Left renal cortex interstitium (tissue), 4 donors: ENCODE measurements around the gene TCEAL7. TPM values are rescaled to one million over a fixed set of nuclear protein-coding genes. Genes with fewer than 3 reads are reported as not detected.
"Not testable (repeated sequence)": the region's sequence is repeated elsewhere in the genome, so short reads cannot be mapped to it uniquely, and the experiment has no call there.

Source experiments
- DNase-seq, 4 donors: peaks; one replicate each; pipeline ENCODE4 v3.0.0-alpha.2; 2013; ENCODE audit warnings: low read depth in 4 of 4, low spot score in 2 of 4, missing footprints in 1 of 4
- polyA plus RNA-seq, 4 donors: library from polyadenylated mRNA; unstranded; fragments of 120-200 nt; gene quantifications; one replicate each; pipeline ENCODE4 v1.2.1, GENCODE V29; 2013; ENCODE audit not compliant: insufficient read length in 4 of 4

TCEAL7 gene
- 10 to 100 TPM; 30.6 to 49.6 (median 38.2) TPM for polyA plus RNA-seq

GRCh38 chrX:103329991-103330390 is at the start of gene TCEAL7:
TSS of gene TCEAL7 (plus strand) at chrX:103330239. CDS start at chrX:103331404, 1,165 bp downstream.
- DNase-seq = no peak

GRCh38 chrX:103293118-103293517 is 36.9 kb upstream of the TCEAL7 start:
- no peak for DNase-seq

- no peak for DNase-seq
Measured at GRCh38 chrX:103304705-103305104, 25.3 kb upstream of the TCEAL7 start.

- DNase-seq = not testable (repeated sequence)
Measured at GRCh38 chrX:103305666-103306065, 24.4 kb upstream of the TCEAL7 start.

DNA sequence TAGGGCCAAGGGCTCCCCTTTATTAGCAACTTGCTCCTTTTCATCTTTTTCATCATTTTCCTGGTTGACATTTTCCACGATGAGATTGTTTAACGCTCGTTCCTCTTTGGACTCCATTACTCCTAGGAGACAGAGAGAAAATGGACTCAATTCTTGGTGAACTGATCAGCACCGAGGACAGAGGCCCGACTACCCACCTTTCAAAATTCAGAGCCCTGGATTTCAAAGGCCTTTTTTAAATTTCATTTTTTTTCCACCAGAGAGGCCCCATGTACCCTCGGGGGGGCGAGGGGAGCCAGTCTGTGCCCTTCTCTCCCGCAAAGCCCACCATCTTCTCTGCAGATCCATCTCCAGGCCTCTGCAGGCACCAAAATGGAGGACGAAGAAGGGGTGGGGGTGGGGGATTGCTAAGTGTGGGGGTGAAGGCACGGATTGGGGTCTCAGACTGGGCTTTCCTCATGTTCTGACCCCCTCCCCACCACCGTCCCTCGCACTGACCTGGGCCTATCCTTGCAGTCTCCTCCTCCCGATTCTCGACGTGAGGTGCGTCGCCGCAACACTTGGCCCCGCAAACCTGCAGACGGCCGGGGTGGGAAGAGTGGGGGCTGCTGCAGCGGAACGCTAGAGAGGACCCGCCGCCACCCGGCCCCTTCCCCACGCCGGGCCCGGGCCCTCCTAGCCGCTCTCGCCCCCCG is 20.0 kb upstream of the TCEAL7 start:
- no peak for DNase-seq

DNA sequence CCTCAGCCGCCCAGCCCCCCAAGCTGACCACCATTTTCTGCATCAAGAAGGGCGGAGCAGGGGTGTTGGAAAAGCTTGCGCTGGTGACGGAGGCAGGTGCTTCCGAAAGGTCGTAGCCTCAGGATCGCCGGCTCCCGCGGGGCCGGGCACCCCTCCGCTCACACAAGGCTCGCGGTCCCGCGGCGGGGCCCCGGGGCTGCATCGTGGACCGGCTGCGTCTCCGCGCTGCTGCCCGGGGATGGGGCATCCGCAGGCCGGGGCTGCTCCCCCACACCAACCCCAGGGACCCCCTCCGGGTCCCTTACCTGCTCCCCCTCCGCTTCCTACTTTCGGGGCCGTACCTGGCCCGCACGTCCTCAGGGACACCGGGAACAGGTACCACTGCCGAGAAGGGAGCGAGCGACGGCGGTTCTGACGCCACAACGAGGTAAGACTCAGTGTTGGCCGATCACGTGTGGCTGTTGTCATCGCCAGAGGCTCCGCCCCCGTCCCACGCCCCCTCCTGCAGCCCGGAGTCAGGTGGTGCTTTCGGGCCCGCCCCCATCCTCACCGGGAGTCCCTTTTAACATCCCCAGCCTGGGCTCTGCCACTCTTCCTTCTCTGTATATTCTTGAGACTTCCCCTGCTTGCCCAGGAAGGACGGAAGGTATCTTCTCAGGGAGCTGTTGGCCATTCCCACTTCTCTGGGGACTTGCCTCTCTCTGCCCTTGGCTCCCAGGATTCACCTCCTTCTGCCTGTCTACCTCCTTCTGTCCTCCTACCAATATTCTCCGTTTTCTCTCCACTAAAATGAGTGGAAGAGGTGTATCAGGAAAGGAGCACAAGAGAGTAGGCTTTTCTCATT is 19.3 kb upstream of the TCEAL7 start, which contains the start of gene BEX2:
BEX2 (minus strand) TSS at position 436 of the 844 bp plus-strand sequence. CDS start 1,014 bp downstream, outside the sequence.
- peak in 1 of 4 donors; percentile 52 for DNase-seq

DNA sequence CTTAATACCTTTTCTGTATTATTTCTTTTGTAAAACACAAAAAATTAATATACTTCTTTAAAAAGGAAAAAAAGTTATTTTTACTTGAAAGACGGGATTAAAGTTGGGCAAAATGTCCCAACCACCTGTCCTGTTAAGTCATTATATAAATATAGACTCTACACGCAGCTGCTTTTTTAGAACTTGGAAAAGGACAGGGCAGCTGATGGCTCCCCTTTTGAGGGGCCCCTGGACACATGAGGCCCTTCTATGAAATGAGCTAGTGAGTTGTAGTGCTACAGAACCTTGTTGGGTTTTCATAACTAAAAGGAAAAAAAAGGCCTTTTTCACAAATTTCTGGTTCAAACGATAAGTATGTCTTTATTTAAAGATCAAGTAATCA is 18.6 kb upstream of the TCEAL7 start:
- DNase-seq = no peak

- DNase-seq = peak in 1 of 4 donors; percentile 53
Measured at GRCh38 chrX:103330681-103331288, 746 bp downstream of the TCEAL7 start.

DNA sequence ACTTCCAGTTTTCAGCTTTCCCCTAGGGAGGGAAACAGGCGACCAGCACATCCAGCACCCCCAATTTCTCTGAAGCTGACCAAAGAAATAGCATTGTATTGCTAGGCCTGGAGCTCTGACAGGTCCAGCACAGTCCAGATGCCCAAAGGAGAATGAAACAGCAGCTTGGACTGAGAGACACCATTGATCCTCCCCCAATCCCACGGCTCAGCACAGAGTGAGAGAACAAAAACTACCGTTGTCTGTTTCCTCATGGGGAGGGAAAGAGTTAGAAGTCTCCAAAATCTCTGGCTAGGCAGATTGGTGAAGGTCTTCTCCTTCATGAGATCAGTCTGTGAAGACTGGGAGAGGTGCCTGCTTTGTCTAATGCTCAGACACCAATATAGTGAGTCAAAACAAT is 8.6 kb downstream of the TCEAL7 start:
- no peak for DNase-seq

DNA sequence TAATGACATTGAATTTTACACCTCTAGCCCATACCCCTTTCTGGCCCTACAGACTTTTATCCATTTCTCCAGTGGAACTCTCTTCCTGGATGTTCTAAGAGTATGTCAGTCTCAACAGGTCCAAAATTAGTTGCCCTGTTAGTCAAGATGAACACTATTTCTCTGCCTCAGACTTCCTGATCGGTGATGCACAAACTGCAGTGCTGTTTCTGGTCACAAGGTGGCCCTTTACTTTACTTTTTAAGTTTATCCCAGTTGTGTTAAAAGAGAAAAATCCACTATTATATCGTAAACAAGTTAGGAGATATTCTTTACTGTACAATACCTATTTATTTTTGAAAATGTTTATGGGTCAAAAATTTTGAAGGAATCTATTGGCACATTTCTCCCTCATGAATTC is 13.1 kb downstream of the TCEAL7 start:
- DNase-seq = no peak

DNA sequence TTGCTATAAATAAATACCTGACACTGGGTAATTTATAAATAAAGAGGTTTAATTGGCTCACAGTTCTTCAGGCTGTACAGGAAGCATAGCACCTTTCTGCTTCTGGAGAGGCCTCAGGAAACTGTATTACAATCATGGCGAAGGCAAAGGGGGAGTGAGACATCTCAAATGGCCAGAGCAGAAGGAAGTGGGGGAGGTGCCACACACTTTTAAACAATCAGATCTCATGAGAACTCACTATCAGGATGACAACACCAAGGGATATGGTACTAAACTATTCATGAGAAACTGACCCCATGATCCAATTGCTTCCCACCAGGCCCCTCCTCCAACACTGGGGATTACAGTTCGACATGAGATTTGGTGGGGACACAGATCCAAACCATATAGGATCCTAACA is 14.6 kb downstream of the TCEAL7 start:
- DNase-seq = no peak

DNA sequence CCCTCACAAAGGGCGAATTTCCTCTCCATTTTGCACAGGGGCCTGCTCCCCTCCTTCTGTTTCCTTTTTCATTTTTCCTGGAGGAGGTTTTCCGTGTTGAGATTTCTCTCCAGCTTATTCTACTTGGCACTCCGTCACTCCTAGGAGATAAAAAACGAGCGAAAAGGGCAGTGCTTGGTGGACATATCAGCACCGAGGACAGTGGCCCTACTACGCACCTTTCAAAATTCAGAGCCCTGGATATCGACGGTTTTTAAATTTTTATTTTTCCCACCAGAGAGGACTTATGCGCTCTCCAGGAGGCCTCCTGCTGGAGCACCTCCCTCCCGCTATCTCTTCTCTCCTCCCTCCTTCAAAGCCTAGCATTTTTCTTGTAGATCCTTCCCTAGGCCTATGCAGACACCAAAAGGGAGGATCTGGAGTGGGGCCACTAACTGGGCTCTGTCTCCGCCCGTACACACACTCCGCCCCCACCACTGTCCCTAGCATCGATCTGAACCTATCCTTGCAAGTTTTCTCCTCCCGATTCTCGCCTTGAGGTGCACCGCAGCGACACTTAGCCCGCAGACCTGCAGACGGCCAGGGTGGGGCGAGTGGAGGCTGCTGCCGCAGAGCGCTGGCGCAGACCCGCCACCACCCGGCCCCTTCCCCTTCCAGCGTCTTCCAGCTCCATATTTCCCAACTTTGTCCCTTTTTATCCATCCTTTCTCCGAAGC is 17.8 kb downstream of the TCEAL7 start:
- DNase-seq = no peak

GRCh38 chrX:103356130-103356798 is 26.2 kb downstream of the TCEAL7 start, which contains the start of gene TCEAL9:
TSS of gene TCEAL9 (plus strand) at chrX:103356506. CDS start at chrX:103357685, 1,179 bp downstream.
- peak in 3 of 4 donors; percentile 58 to 80 (median 58) for DNase-seq

DNA sequence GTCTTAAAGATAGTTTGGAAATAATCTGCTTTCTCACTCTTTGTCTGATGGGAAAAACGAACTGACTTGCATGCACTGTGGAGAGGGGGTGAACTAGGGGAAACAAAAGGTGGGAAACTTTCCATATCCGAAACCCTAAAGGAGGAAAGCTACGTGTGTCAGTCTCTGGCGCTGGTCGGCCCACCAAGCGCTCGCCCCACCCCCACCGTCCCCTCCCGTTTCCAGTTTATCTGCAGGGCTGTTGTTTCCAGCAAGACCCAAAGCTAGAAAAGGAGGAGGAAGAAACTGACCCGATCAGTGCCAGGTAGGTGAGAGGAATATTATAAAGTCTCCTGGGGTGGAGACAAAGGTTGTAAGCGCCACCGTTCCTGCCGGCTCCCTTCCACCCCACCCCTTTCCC is 26.8 kb downstream of the TCEAL7 start:
- DNase-seq = peak in 1 of 4 donors; percentile 29

GRCh38 chrX:103357871-103358270 is 27.8 kb downstream of the TCEAL7 start:
- no peak for DNase-seq

- DNase-seq = not testable (repeated sequence)
Measured at GRCh38 chrX:103359605-103360004, 29.6 kb downstream of the TCEAL7 start.

- no peak for DNase-seq
Measured at GRCh38 chrX:103360092-103360491, 30.1 kb downstream of the TCEAL7 start.

DNA sequence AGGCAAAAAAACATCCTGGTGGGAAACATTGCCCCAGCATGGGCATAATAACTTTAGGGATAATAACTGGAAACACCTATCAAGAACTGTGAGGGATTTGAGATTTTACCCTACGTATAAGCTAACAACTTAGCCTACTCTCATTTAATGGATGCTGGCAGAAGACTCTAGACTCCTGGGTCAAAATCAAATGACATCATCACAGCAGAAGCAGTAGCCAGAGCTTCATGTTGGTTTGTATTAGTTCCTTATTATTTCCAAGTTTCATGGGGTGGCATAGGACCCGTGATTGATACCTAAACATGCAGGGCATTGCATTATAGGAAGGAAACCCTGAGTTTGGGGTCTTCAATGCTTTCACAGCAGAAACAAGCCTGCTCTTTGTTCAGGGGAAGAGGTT is 30.9 kb downstream of the TCEAL7 start:
- DNase-seq = no peak

- no peak for DNase-seq
Measured at GRCh38 chrX:103361798-103362197, 31.8 kb downstream of the TCEAL7 start.

DNA sequence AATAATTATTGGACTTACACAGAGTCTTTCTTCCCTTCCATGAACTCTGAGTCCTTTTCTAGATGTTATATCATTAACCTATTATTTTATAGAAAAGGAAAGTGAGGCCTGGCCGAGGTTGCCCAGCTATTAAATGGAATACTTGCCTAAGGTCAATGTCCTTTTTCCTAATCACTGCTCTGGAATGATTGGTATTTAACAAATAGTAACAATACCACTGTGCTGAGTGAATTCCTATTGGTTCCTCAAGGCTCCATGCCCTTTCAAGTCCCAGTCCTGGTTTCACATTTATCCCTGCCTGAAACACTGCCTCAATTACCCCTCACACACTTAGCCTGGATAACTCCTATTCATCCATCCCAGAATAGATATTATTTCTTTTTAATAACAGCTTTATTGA is 32.4 kb downstream of the TCEAL7 start:
- DNase-seq = no peak
